SK-N-SH (cell line): ENCODE results near the gene TNFSF15. TPM values are rescaled to one million over a fixed set of nuclear protein-coding genes. Genes with fewer than 3 reads are reported as not detected.

Source experiments
- CTCF ChIA-PET: fragments of 300-600, 350-600 bp; formaldehyde crosslinking; extraction: SDS; loops from one replicate; lab custom pipeline; 2021; lab: Yijun Ruan, JAX
- POLR2A ChIA-PET: fragments of 350-600 bp; sonication (Branson Sonifier 250); formaldehyde crosslinking; extraction: SDS; loops from one replicate; lab custom pipeline; 2020; ENCODE audit warnings: antibody characterized with exemption, inconsistent platforms; lab: Yijun Ruan, JAX
- DNase-seq: peaks from one replicate; pipeline ENCODE4 v3.0.0; 2012
- H2AFZ ChIP-seq: fragments of 200-600 bp; sonication (generic); 2 replicates; pipeline ENCODE4 v1.8.1; 2016; ENCODE audit warnings: antibody characterized with exemption, mild to moderate bottlenecking, low read depth
- H3F3A ChIP-seq: fragments of 200-600 bp; sonication (generic); replicated peaks from 2 replicates; pipeline ENCODE3; 2016; ENCODE audit warnings: antibody characterized with exemption, mild to moderate bottlenecking; ENCODE audit not compliant: insufficient read depth
- H3K27ac ChIP-seq, 2 experiments: fragments of 200-500 bp in 1 of 2; fragments of 200-600 bp in 1 of 2; sonication (Bioruptor generic) in 1 of 2; sonication (generic), shearing (Covaris generic) in 1 of 2; 2 replicates each; pipeline versions ENCODE4 v1.5.1 to v1.6.1; 2014 to 2016; ENCODE audit warnings: low read depth in 2 of 2, inconsistent platforms in 1 of 2, low read length in 1 of 2, mild to moderate bottlenecking in 1 of 2, mixed read lengths in 1 of 2
- H3K27me3 ChIP-seq: fragments of 200-600 bp; sonication (generic), shearing (Covaris generic); 2 replicates; pipeline ENCODE4 v1.6.1; 2016; ENCODE audit warnings: mixed run types; ENCODE audit not compliant: insufficient read depth
- H3K36me3 ChIP-seq, 2 experiments: fragments of 200-500 bp in 1 of 2; fragments of 200-600 bp in 1 of 2; sonication (Bioruptor generic) in 1 of 2; sonication (generic) in 1 of 2; replicated peaks in 1 of 2; 2 replicates each; pipeline versions ENCODE3 to v1.5.1; 2014 to 2016; ENCODE audit warnings: low read length in 1 of 2, mild to moderate bottlenecking in 1 of 2; ENCODE audit not compliant: insufficient read depth in 2 of 2, control insufficient read depth in 1 of 2
- H3K4me1 ChIP-seq, 2 experiments: fragments of 200-500 bp in 1 of 2; fragments of 200-600 bp in 1 of 2; sonication (Bioruptor generic) in 1 of 2; sonication (generic), shearing (Covaris generic) in 1 of 2; 2 replicates each; pipeline versions ENCODE4 v1.5.1 to v1.6.1; 2014 to 2016; ENCODE audit warnings: low read depth in 1 of 2, low read length in 1 of 2, mixed run types in 1 of 2; ENCODE audit not compliant: insufficient read depth in 2 of 2, control insufficient read depth in 1 of 2
- H3K4me2 ChIP-seq: fragments of 200-600 bp; sonication (generic), shearing (Covaris generic); 2 replicates; pipeline ENCODE4 v1.6.1; 2017; ENCODE audit warnings: mixed run types
- H3K4me3 ChIP-seq, 2 experiments: fragments of 200-500 bp in 1 of 2; fragments of 200-600 bp in 1 of 2; sonication (Bioruptor generic) in 1 of 2; sonication (generic), shearing (Covaris generic) in 1 of 2; 2 replicates each; pipeline versions ENCODE4 v1.5.1 to v1.8.1; 2014 to 2016; ENCODE audit warnings: low read depth in 2 of 2, inconsistent platforms in 1 of 2, low read length in 1 of 2, mild to moderate bottlenecking in 1 of 2, mixed read lengths in 1 of 2, moderate library complexity in 1 of 2
- H3K79me2 ChIP-seq: fragments of 200-600 bp; sonication (generic); 2 replicates; pipeline ENCODE4 v1.8.1; 2017; ENCODE audit warnings: mild to moderate bottlenecking; ENCODE audit not compliant: insufficient read depth
- H3K9ac ChIP-seq: fragments of 200-600 bp; sonication (generic); 2 replicates; pipeline ENCODE4 v1.6.1; 2017; ENCODE audit warnings: mixed run types
- H3K9me2 ChIP-seq: fragments of 200-600 bp; sonication (generic); 2 replicates; pipeline ENCODE4 v1.6.1; 2017; ENCODE audit warnings: mixed run types
- H3K9me3 ChIP-seq: fragments of 200-600 bp; sonication (generic); 2 replicates; pipeline ENCODE4 v1.6.1; 2017; ENCODE audit warnings: mixed run types, mild to moderate bottlenecking, moderate library complexity
- H4K20me1 ChIP-seq: fragments of 200-600 bp; sonication (generic); 2 replicates; pipeline ENCODE4 v1.6.1; 2017; ENCODE audit warnings: mild to moderate bottlenecking, mixed run types; ENCODE audit not compliant: insufficient read depth
- EZH2phosphoT487 ChIP-seq: fragments of 200-600 bp; sonication (generic); IDR thresholded peaks from 2 replicates; pipeline ENCODE4 v1.6.1; 2017; ENCODE audit warnings: low read depth, mixed run types, mild to moderate bottlenecking, antibody characterized with exemption, moderate library complexity, borderline replicate concordance
- FOSL2 ChIP-seq: IDR thresholded peaks from 2 replicates; pipeline ENCODE4 v1.4.0; 2012; ENCODE audit warnings: low read depth, mild to moderate bottlenecking, moderate library complexity, borderline replicate concordance
- FOXM1 ChIP-seq: IDR thresholded peaks from 2 replicates; pipeline ENCODE4 v1.4.0; 2012; ENCODE audit warnings: low read depth, mild to moderate bottlenecking
- GATA2 ChIP-seq: sonication (generic); formaldehyde crosslinking; IDR thresholded peaks from 2 replicates; pipeline ENCODE4 v1.5.0; 2020; ENCODE audit warnings: mild to moderate bottlenecking, missing genetic modification reagents
- IRF3 ChIP-seq: fragments of 150-350 bp; IDR thresholded peaks from 2 replicates; pipeline ENCODE4 v1.6.1; 2016; ENCODE audit warnings: mild to moderate bottlenecking, low read depth, low read length
- JUND ChIP-seq: IDR thresholded peaks from 2 replicates; pipeline ENCODE4 v1.4.0; 2012
- MAX ChIP-seq: IDR thresholded peaks from 2 replicates; pipeline ENCODE4 v1.4.0; 2012; ENCODE audit warnings: low read depth
- NFIC ChIP-seq: IDR thresholded peaks from 2 replicates; pipeline ENCODE4 v1.4.0; 2012; ENCODE audit warnings: borderline replicate concordance
- NRF1 ChIP-seq: IDR thresholded peaks from 2 replicates; pipeline ENCODE4 v1.6.1; 2012; ENCODE audit warnings: low read depth, mild to moderate bottlenecking, low read length
- PBX3 ChIP-seq: IDR thresholded peaks from 2 replicates; pipeline ENCODE4; 2012
- RCOR1 ChIP-seq: fragments of 150-350 bp; IDR thresholded peaks from 2 replicates; pipeline ENCODE4 v1.6.1; 2017; ENCODE audit warnings: antibody characterized with exemption, low read length
- REST ChIP-seq: IDR thresholded peaks from 2 replicates; pipeline ENCODE4 v1.6.1; 2012; ENCODE audit warnings: mild to moderate bottlenecking, low read depth, low read length, moderate library complexity
- SMC3 ChIP-seq: IDR thresholded peaks from 2 replicates; pipeline ENCODE4 v1.6.1; 2012; ENCODE audit warnings: low read depth, low read length, improper control_type of control experiment
- TCF12 ChIP-seq: IDR thresholded peaks from 2 replicates; pipeline ENCODE4 v1.4.0; 2012
- TEAD4 ChIP-seq: IDR thresholded peaks from 2 replicates; pipeline ENCODE4 v1.4.0; 2012; ENCODE audit warnings: mild to moderate bottlenecking, borderline replicate concordance; ENCODE audit not compliant: insufficient read depth
- ZBTB33 ChIP-seq: IDR thresholded peaks from 2 replicates; pipeline ENCODE4 v1.4.0; 2012; ENCODE audit warnings: low read depth, borderline replicate concordance
- WGBS: methylation state at CpG from one replicate; pipeline ENCODE4 v1.1.6; 2017; ENCODE audit warnings: low lambda C conversion rate; 5-methylcytosine and 5-hydroxymethylcytosine counted together
- polyA plus RNA-seq, 3 experiments: library from polyadenylated mRNA; depleted of rRNA; stranded (reverse); fragments of >200 nt; gene quantifications; 2 replicates each; pipeline ENCODE4 v1.2.3, GENCODE V29; 2012

Gene TNFSF15
- 0.64 and 0.86 TPM in 2 replicates for polyA plus RNA-seq (2012; rRNA removed)
- polyA plus RNA-seq (2012; cell fraction: cytosol; rRNA removed) = 0.73 and 0.75 TPM in 2 replicates
- polyA plus RNA-seq (2012; cell fraction: nucleus; rRNA removed) = 0.23 and 0.77 TPM in 2 replicates

GRCh38 chr9:114805670-114806525 is at the start of gene TNFSF15:
Gene TNFSF15 (minus strand): TSS chr9:114806039. CDS start chr9:114806012, 27 bp downstream.
- Histone ChIP-seq H3K4me1 (peaks cover 5% of the 10 kb centered on the region in 2 experiments; a peak in 2 of 4 replicates), H2AFZ (no peak within 1 kb of the TSS), H4K20me1 (no peaks in the 10 kb centered on the region), H3K36me3 (no peaks in the 10 kb centered on the region), H3K27me3 (no peaks in the 10 kb centered on the region), H3K9ac (no peak within 1 kb of the TSS), H3K79me2 (no peaks in the 10 kb centered on the region), H3K4me3 (no peak within 1 kb of the TSS; a peak in 1 of 4 replicates), H3F3A (no peaks in the 10 kb centered on the region), H3K4me2 (peak within 1 kb of the TSS; percentile 60), H3K27ac (peak within 1 kb of the TSS; percentile 1 to 34; a peak in 2 of 4 replicates), H3K9me3 (no peaks in the 10 kb centered on the region), H3K9me2 (no peaks in the 10 kb centered on the region)
- 79% methylated on average over 4 of the region's 8 CpGs for WGBS
- DNase-seq = no peak
- TF ChIP-seq ZBTB33 (no peak), FOXM1 (no peak), GATA2 (CRISPR knock-in tag) (no peak), TEAD4 (no peak), SMC3 (no peak), REST (peak; percentile 80; the same call in 1 of the 2 replicates)
- ChIA-PET CTCF (interaction anchor here (0.8 to 1.5 kb wide), 3 partner anchors 10 to 124 kb away, joined by 3 to 4 read pairs (median 4); partner anchors contain the start of gene TEX48), POLR2A (interaction anchor here (0.6 kb wide), 1 partner anchor 126 kb away, joined by 3 read pairs; no protein-coding TSS in a partner anchor)

GRCh38 chr9:114855488-114855887 is 49.6 kb upstream of the TNFSF15 start:
- H3K4me2 ChIP-seq = peak overlapping the region; percentile 63
- H2AFZ ChIP-seq = no peak overlapping the region
- peak overlapping the region; percentile 62 to 92; a peak in 3 of 4 replicates for H3K27ac ChIP-seq
- H3K4me3 ChIP-seq = no peak overlapping the region
- CTCF ChIA-PET = interaction anchor here (1.0 to 1.8 kb wide), 3 partner anchors 51 to 175 kb away, joined by 3 to 6 read pairs (median 3); no protein-coding TSS in a partner anchor
- H3K4me1 ChIP-seq = peaks cover 0 to 17% of the 10 kb centered on the region in 2 experiments; a peak in 3 of 4 replicates
- WGBS = 12% methylated on average over 2 of the region's 2 CpGs
- peak overlapping the region; percentile 48; the same call in 1 of the 2 replicates for H3K9ac ChIP-seq
- peaks cover 15% of the 10 kb centered on the region for H3F3A ChIP-seq
- H3K9me3 ChIP-seq = no peaks in the 10 kb centered on the region
- H3K9me2 ChIP-seq = no peaks in the 10 kb centered on the region
- H3K79me2 ChIP-seq = no peaks in the 10 kb centered on the region
- H3K36me3 ChIP-seq = no peaks in the 10 kb centered on the region
- no peak for DNase-seq
- H3K27me3 ChIP-seq = no peaks in the 10 kb centered on the region
- POLR2A ChIA-PET = no interaction called here
- no peaks in the 10 kb centered on the region for H4K20me1 ChIP-seq
- TF ChIP-seq TCF12 = peak; percentile 54
- peak; percentile 45; the same call in 1 of the 2 replicates for TF ChIP-seq MAX
- no peak for TF ChIP-seq NRF1
- peak; percentile 44 for TF ChIP-seq PBX3
- TF ChIP-seq NFIC = peak; percentile 86
- TF ChIP-seq EZH2phosphoT487 = no peak
- no peak for TF ChIP-seq IRF3
- TF ChIP-seq JUND = 0 out of 2 replicates have a peak, but pooled peaks have one; percentile 17
- 0 out of 2 replicates have a peak, but pooled peaks have one; percentile 19 for TF ChIP-seq TEAD4
- no peak for TF ChIP-seq RCOR1
- TF ChIP-seq FOSL2 = peak; percentile 42; the same call in 1 of the 2 replicates
